ENCODE measurements around the gene LETM1. TPM values are rescaled to one million over a fixed set of nuclear protein-coding genes. Genes with fewer than 3 reads are reported as not detected.

The LETM1 gene
- polyA plus RNA-seq, 4 donors = 18.7 to 30.1 (median 24.2) TPM

DNA sequence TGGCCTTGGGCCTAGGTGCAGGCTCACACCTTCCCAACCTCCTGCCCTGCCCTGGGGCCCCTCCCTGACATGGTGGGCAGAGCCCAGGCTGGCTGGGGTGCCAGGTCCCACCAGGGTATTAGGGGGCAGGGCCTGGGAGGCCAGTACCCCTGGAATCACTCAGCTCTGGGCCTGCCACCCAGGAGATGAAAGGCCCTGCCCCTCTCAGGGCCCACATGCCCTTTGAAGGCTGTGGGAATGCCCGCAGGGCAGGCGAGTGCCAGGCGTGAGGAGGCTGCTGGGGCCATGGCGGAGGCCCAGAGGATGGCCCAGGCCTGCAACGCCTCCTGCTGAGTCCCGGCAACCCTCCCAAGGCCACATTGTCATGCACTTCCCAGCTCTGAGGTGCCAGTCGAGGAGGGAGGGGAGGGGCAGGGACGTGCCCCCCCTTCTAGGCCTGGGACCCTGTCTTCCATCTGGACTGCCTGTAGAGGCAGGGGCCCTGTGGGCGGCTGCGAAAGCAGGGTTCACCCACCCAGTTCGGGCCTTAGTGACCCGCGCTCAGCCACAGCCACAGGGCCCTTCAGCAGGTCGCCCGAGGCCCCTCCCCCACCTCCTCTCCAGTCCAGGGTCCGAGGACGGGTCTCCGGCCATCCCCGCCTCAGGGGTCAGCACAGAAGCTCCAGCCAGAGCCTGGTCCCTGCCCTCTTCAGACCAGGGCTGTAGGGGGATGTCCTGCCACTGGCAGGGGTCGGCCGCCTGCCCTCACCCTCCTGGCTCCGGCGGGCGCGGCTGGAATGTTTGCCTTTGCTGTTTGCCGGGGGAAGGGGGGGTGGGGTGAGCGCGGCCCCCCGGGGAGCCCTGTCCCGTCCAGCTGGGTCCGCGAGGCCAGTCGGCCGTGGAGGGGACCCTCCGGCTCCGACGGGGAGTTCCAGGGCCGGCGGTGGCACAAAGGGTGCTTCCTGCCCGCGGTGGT is 89.6 kb downstream of the LETM1 start:
- DNase-seq (ENCODE audit: low read depth in 4 of 4, low spot score in 2 of 4) = no peak

DNA sequence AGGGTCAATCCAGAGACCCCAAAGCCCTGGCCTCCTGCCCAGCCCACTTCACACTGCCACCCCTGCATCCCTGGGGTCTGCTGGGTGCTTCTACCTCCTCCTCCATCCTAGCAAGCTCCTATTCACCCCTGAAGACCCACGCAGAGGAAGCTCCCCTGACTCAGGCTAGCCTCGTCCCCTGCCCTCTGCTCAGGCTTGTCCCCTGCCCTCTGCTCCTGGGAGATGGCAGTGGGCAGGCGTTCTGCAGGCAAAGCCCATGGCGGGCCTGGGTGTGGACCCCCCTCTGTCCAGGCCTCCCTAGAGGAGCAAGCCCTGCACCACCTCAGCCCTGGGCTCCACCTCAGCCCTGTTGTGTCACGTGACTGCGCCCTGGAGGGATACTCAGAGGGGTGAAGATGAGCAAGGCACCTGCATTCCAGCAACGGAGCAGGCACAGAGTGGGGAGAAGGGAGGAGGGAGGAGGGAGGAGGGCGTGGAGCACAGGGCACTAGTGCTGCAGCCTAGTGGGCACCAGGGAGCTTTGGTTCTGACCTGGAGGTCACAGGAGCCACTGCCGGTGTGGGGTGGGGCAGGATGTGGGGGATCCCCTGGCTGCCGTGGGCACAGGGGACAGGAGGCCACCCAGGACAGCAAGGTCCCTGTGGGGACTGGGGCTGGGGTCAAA is 90.4 kb downstream of the LETM1 start:
- no peak for DNase-seq (ENCODE audit: low read depth in 4 of 4, low spot score in 2 of 4)

DNA sequence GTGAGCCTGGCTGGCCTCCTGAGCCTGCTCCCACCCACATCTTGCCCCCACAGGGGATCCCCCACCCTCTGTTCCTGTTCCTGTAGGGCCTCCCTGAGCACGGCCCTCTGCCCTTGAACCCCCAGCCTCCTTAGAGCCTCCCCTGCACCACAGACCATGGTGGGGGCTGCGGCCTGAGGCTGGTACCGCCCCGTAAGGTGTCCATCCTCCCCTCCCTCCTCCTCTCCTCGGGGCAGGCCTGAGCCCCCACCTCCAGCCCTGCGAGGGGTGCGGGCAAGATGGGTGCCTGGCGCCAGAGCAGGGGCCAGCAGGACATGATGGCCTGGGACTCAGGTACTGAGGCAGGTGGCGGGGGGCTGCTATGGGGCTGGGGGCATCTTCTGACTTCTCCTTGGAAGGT is 91.3 kb downstream of the LETM1 start:
- no peak for DNase-seq (ENCODE audit: low read depth in 4 of 4, low spot score in 2 of 4)

DNA sequence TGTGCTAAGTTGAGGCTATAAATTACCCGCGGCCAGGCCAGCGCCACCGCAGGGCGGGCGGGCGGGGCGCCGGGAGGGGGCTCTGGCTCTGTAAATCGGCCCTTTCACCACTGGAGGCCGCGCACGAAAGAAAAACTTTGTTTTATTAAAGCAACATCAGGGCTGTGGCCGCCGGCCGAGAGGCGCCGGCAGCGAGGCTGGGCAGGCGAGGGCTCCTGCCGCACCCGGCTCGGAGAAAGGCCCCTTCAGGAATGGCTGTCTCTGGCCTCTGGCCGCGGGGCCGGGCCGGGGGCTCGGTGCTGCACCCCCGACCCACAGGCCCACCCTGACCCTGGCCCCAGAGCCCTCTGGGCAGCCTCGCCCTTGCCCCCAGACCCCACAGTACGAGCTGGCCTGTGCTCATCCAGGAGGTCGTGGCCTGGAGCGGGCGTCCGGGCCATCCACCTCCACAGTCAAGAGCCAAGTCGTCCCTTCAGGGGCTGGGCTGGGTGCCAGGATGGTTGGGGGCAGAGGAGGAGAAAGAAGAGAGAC is 92.3 kb downstream of the LETM1 start:
- no peak for DNase-seq (ENCODE audit: low read depth in 4 of 4, low spot score in 2 of 4)

GRCh38 chr4:1763070-1763549 is 92.8 kb downstream of the LETM1 start:
- DNase-seq (ENCODE audit: low read depth in 4 of 4, low spot score in 2 of 4) = no peak

- DNase-seq (ENCODE audit: low read depth in 4 of 4, low spot score in 2 of 4) = no peak
Measured at GRCh38 chr4:1762264-1763010, 93.5 kb downstream of the LETM1 start.

Other genes starting within 250 kb of the LETM1 start
- gene FAM53A, start 171.8 kb downstream of the LETM1 start, polyA plus RNA-seq (ENCODE audit: insufficient read length in 4 of 4) = 1 to 10 TPM; 1.2 to 3.6 (median 2.5) TPM
- 10 to 100 TPM; 79.5 to 94.7 (median 88.5) TPM for gene SLBP, start 143.8 kb downstream of the LETM1 start, polyA plus RNA-seq (ENCODE audit: insufficient read length in 4 of 4)
- 10 to 100 TPM; 34.2 to 58.1 (median 48.3) TPM for gene TMEM129, start 134.8 kb downstream of the LETM1 start, polyA plus RNA-seq (ENCODE audit: insufficient read length in 4 of 4)
- 10 to 100 TPM; 36.8 to 55.0 (median 46.6) TPM for gene TACC3, start 134.6 kb downstream of the LETM1 start, polyA plus RNA-seq (ENCODE audit: insufficient read length in 4 of 4)
- 100 to 1,000 TPM in 2 of 4 donors, 10 to 100 TPM in 2; 70.0 to 150 (median 103) TPM for gene FGFR3, start 62.9 kb downstream of the LETM1 start, polyA plus RNA-seq (ENCODE audit: insufficient read length in 4 of 4)
- 10 to 100 TPM; 64.6 to 91.3 (median 75.4) TPM for gene NSD2, start 15.2 kb upstream of the LETM1 start, polyA plus RNA-seq (ENCODE audit: insufficient read length in 4 of 4)
- gene NELFA, start 152.8 kb upstream of the LETM1 start, polyA plus RNA-seq (ENCODE audit: insufficient read length in 4 of 4) = 10 to 100 TPM; 25.7 to 50.3 (median 43.9) TPM
- 1 to 10 TPM; 7.1 to 8.1 (median 7.3) TPM for gene NAT8L, start 203.2 kb upstream of the LETM1 start, polyA plus RNA-seq (ENCODE audit: insufficient read length in 4 of 4)